ENCODE data around the gene MOK.
A peak's percentile ranks its signal among the peaks of the same experiment; 100 is the strongest.

Gene MOK

GRCh38 chr14:102220031-102220430, 84.9 kb downstream of the MOK start:
- no peaks in the 10 kb centered on the region for H3K27me3 Mint-ChIP-seq (ENCODE audit: low read depth)
- peaks cover 37% of the 10 kb centered on the region for H3K4me1 Mint-ChIP-seq
- TF ChIP-seq, protein P1, sequence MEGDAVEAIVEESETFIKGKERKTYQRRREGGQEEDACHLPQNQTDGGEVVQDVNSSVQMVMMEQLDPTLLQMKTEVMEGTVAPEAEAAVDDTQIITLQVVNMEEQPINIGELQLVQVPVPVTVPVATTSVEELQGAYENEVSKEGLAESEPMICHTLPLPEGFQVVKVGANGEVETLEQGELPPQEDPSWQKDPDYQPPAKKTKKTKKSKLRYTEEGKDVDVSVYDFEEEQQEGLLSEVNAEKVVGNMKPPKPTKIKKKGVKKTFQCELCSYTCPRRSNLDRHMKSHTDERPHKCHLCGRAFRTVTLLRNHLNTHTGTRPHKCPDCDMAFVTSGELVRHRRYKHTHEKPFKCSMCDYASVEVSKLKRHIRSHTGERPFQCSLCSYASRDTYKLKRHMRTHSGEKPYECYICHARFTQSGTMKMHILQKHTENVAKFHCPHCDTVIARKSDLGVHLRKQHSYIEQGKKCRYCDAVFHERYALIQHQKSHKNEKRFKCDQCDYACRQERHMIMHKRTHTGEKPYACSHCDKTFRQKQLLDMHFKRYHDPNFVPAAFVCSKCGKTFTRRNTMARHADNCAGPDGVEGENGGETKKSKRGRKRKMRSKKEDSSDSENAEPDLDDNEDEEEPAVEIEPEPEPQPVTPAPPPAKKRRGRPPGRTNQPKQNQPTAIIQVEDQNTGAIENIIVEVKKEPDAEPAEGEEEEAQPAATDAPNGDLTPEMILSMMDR (IDR thresholded peaks at IDR 0.05; ENCODE audit: unreplicated experiment in 3 of 3): no peak
- H3K9me3 Mint-ChIP-seq: no peaks in the 10 kb centered on the region
- no peak overlapping the region for H3K27ac Mint-ChIP-seq
- H3K36me3 Mint-ChIP-seq (ENCODE audit: low read depth): peaks cover 13% of the 10 kb centered on the region
- H3K4me3 Mint-ChIP-seq: no peak overlapping the region

DNA sequence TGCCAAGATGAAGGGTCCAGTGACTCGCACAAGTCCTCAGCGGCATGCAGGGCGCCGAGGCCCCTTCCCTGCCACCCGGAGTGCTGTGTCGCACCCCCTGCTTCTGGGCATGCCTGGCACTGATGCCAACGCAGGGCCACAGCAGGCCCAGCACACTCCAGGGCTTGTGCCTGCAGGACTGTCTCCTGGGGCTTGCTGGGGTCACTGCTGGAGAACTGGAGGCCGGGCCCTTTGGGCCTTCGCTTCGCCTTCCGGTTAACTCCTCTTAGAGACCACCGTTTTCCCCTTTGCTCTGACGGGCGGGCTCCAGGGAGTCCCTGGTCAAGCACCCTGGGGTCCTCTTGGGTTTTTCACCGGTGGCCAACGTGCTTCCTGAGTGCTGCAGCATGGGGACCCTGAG, 85.6 kb downstream of the MOK start:
- TF ChIP-seq, protein P1 (IDR thresholded peaks at IDR 0.05; ENCODE audit: unreplicated experiment in 3 of 3): no peak
- Mint-ChIP-seq H3K27me3 (ENCODE audit: low read depth) (no peaks in the 10 kb centered on the region), H3K9me3 (no peaks in the 10 kb centered on the region), H3K36me3 (ENCODE audit: low read depth) (peaks cover 8% of the 10 kb centered on the region), H3K27ac (no peak overlapping the region), H3K4me1 (peaks cover 36% of the 10 kb centered on the region), H3K4me3 (no peak overlapping the region)

GRCh38 chr14:102218688-102219087, 86.3 kb downstream of the MOK start:
- H3K36me3 Mint-ChIP-seq (ENCODE audit: low read depth): peaks cover 7% of the 10 kb centered on the region
- no peaks in the 10 kb centered on the region for H3K27me3 Mint-ChIP-seq (ENCODE audit: low read depth)
- TF ChIP-seq, protein P1 (IDR thresholded peaks at IDR 0.05; ENCODE audit: unreplicated experiment in 3 of 3): no peak
- peaks cover 35% of the 10 kb centered on the region for H3K4me1 Mint-ChIP-seq
- no peak overlapping the region for H3K4me3 Mint-ChIP-seq
- no peak overlapping the region for H3K27ac Mint-ChIP-seq
- no peaks in the 10 kb centered on the region for H3K9me3 Mint-ChIP-seq

DNA sequence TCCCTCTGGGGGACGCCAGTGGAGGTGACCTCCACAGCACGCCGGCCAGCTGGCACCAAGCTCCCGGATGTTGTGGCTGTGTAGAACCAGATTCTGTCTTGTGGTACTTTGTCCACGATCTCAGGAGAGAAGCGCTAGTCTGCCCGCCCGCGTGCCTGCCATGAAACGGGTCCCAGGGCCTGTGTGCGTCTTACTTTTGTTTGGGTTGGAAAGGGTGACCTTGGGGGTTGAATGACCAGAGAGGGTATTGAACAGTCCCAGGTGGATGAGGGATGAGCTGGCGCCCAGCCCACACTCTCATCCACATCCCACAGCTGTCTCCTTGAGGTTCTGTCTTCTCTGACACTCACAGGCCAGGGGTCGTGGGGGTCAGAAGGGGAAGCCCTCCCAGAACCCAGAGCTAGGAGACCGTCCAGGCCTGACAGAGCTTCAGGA, 87.0 kb downstream of the MOK start:
- H3K27me3 Mint-ChIP-seq (ENCODE audit: low read depth): no peaks in the 10 kb centered on the region
- TF ChIP-seq, protein P1 (IDR thresholded peaks at IDR 0.05; ENCODE audit: unreplicated experiment in 3 of 3): no peak
- H3K27ac Mint-ChIP-seq: no peak overlapping the region
- no peaks in the 10 kb centered on the region for H3K9me3 Mint-ChIP-seq
- peaks cover 31% of the 10 kb centered on the region for H3K4me1 Mint-ChIP-seq
- H3K36me3 Mint-ChIP-seq (ENCODE audit: low read depth): peaks cover 5% of the 10 kb centered on the region
- no peak overlapping the region for H3K4me3 Mint-ChIP-seq

DNA sequence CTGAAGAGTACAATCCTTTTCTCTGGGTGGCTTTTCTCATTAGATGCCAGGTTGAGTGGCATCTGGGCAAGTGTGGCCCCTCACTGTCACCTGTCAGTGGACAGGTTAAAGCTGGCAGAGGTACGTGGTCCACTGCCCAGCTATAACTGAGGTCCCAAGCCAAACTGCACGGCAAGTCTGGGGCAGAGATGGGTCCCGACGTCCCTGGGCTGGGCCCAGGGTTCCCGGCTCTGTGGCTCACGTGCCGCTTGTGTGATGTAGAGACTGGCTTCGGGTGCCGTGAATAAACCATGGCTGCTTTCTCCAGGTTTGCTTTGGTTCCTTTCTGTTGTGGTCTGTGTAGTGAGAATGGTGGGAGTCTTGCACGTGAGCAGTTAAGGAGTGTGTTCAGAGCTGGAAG, 87.6 kb downstream of the MOK start:
- H3K27me3 Mint-ChIP-seq (ENCODE audit: low read depth): no peaks in the 10 kb centered on the region
- H3K4me1 Mint-ChIP-seq: peaks cover 31% of the 10 kb centered on the region
- no peak overlapping the region for H3K4me3 Mint-ChIP-seq
- H3K36me3 Mint-ChIP-seq (ENCODE audit: low read depth): peaks cover 5% of the 10 kb centered on the region
- peak overlapping the region in 1 of 3 experiments; percentile 27 for H3K27ac Mint-ChIP-seq
- TF ChIP-seq, protein P1 (IDR thresholded peaks at IDR 0.05; ENCODE audit: unreplicated experiment in 3 of 3): no peak
- H3K9me3 Mint-ChIP-seq: no peaks in the 10 kb centered on the region

DNA sequence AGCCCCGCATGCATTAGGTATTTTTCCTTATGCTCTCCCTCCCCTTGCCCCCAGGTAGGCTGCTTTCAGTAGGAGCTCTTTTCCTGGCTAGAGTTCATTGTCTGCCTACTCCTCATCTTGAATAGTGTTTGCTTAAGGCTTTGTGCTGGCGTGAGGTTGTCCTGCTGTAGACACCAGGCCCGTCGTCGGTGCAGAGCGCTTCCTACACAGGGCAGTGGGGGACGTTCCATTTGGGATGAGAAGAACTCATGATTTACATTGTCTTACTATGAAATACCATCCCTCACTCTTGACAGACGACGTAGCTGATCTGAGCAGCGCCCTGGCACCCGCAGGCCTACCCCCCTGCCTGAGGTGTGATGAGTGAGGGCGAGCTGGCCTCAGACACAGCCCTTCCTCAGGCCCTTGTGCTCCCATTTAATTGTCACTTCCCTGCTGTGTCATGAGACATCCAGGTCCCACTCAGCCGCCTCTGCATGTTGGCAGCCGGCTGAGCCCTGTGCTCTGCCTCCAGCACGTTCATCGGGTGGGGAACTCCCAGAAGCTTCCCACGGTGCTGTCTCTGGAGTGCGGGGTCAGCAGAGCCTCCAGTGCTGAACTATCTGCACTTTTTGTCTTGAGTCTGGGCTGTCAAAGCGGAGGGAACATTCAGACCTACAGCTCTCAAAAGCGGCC, 89.3 kb downstream of the MOK start:
- peaks cover 5% of the 10 kb centered on the region for H3K36me3 Mint-ChIP-seq (ENCODE audit: low read depth)
- peak overlapping the region; percentile 16 to 72 (median 39) for H3K27ac Mint-ChIP-seq
- H3K9me3 Mint-ChIP-seq: no peaks in the 10 kb centered on the region
- no peak overlapping the region for H3K4me3 Mint-ChIP-seq
- no peaks in the 10 kb centered on the region for H3K27me3 Mint-ChIP-seq (ENCODE audit: low read depth)
- peaks cover 31% of the 10 kb centered on the region for H3K4me1 Mint-ChIP-seq
- TF ChIP-seq, protein P1 (IDR thresholded peaks at IDR 0.05; ENCODE audit: unreplicated experiment in 3 of 3): no peak

All from nephron (organoid).